HG02642 (cell line): Measurements from ENCODE around the gene EXOC1.
A peak's percentile ranks its signal among the peaks of the same experiment; 100 is the strongest.
"Not testable (repeated sequence)": the region's sequence is repeated elsewhere in the genome, so short reads cannot be mapped to it uniquely, and the experiment has no call there.

Source experiments
- ATAC-seq: cut with Tn5 transposase; IDR thresholded peaks from one replicate; pipeline ENCODE4 v1.9.1; 2021; ENCODE audit warnings: mild to moderate bottlenecking; ENCODE audit not compliant: unreplicated experiment, poor library complexity

EXOC1 gene, protein sequence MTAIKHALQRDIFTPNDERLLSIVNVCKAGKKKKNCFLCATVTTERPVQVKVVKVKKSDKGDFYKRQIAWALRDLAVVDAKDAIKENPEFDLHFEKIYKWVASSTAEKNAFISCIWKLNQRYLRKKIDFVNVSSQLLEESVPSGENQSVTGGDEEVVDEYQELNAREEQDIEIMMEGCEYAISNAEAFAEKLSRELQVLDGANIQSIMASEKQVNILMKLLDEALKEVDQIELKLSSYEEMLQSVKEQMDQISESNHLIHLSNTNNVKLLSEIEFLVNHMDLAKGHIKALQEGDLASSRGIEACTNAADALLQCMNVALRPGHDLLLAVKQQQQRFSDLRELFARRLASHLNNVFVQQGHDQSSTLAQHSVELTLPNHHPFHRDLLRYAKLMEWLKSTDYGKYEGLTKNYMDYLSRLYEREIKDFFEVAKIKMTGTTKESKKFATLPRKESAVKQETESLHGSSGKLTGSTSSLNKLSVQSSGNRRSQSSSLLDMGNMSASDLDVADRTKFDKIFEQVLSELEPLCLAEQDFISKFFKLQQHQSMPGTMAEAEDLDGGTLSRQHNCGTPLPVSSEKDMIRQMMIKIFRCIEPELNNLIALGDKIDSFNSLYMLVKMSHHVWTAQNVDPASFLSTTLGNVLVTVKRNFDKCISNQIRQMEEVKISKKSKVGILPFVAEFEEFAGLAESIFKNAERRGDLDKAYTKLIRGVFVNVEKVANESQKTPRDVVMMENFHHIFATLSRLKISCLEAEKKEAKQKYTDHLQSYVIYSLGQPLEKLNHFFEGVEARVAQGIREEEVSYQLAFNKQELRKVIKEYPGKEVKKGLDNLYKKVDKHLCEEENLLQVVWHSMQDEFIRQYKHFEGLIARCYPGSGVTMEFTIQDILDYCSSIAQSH

DNA sequence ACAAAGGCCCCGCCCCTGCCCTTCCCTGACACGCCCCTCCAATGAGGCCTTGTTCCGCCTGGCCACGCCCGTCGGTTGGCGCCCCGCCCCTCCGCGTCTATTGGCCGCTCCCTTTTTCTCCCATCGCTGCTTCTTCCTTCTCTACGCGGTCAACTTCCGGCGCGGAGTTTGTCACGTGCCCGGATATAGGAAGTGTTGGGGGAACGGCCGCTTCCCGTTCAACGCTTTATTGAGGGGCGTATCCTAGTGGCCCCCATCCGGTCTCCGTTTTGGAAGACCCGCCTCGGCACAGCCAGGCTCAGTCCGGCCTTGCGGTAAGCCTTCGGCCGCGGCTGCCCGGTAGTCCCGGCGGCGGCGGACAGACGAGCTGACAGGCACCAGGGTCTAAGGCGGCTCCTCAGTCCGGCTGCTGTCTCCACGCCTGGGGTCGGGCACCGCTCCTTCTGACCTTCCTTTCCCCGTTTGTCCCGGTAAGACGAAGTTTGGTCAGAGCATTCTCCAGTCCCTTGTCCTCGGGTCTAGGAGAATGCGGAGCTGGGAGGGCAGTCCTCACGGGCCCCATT is at the start of gene EXOC1:
EXOC1 (plus strand) TSS at position 165 of the 563 bp plus-strand sequence. CDS start 4,676 bp downstream, outside the sequence.
- ATAC-seq = peak; percentile 99

DNA sequence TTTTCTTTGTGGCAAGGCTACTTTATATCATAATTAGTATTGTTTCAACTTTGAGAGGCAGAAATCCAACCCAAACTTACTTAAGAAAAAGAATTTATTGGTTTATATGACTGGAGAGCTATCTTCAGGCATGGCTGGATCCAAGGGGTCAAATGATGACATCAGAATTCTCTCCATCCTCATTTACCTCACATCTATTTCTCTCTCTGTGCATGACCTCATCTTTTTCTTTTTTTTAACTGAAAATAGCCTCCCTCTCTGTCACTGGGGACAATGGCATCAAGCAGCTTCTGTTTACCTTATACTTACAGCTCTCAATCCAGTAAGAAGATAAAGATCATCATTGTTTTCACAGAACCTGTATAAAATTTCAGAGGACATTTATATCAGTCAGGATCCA is 45.9 kb upstream of the EXOC1 start:
- no peak for ATAC-seq

DNA sequence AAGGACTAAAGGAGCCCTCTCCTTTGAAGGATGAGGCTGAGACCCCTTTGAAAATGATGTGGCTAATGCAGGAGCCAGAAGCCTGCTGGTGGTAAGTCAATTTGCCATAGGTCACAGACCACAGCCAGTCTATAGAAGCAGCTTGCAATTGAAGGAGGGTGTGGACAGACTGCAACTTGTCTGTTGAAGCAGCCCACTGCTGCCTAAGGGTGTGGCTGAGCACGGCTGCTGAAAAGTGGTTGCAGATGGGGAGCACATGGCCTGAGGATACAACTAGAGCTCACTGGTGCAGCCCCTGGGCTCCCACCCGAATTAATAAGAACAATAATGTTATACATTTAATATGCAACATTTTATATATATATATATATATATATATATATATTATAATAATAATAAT is 45.3 kb upstream of the EXOC1 start:
- no peak for ATAC-seq

DNA sequence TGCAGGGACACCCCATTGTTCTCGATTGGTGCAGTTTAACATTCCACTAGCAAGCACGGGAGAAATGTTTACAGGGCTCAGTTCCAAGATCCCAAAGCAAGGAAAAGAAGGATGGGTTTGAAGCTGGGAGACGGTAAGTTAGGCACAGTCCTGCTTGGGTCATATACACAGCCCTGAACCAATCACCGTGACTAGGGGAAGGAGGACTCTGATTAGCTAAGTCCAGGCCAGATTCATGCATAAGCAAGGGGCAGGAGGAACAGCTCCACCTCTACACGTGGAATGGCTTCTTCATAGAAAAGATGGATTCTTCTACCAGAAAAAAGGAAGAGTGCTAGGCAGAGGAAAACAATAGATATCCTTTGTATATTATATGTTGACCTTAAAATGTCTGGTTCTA is 44.8 kb upstream of the EXOC1 start:
- no peak for ATAC-seq

DNA sequence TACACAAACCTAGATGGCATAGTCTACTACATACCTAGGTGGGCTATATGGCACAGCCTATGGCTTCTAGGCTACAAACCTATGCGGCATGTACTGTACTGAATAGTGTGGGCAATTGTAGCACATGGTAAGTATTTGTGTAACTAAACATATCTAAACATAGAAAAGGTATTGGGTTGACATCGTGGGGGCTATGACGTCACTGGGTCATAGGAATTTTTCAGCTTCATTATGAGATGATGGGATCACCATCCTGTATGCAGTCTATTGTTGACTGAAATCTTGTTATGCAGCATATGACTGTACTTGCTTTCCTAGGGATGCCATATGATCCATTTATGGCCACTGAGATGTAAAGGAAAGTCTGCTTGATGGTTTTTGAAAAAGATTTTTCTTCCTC is 35.8 kb upstream of the EXOC1 start:
- ATAC-seq = no peak

DNA sequence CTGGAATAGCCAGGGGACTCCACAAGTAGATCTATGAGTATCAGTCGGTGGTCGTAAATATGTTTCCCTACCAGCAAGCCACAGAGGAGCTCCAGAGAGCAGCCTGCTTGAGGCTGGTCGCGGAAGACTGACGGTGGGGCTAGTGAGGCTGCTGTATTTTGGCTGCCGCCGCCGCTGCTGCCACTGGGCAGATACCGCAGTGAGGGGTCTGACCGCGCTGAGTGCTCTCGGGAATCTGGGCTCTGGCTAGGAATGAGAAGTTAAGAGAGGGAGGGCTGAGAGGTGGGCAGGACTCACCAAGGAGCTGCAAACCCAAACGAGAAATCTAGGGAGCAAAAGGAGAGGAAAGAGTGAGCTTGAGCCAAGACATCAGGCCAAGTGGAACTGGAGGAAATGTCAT is 33.8 kb upstream of the EXOC1 start, which contains the start of gene EXOC1L:
EXOC1L (plus strand) TSS at position 157 of the 400 bp plus-strand sequence; CDS start at position 394, 237 bp downstream.
- ATAC-seq = no peak

DNA sequence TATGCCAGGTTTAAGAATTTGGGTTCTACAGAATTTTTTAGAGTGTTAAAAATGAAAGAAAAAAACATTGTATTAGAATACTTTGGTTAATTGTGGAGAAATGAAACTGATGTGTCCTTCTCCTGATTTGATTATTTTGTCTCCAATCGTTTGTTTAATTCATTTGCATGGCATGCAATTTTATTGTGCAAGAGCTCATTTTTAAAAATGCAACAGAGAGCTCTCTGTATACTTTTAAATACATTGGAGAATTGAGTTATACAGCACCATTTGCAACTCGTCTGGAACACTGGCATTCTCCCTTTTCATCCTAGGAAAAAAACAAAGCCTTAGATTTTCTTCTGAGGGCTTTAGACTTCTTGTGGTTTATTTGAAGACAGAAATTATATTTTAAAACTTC is 33.2 kb upstream of the EXOC1 start:
- no peak for ATAC-seq

DNA sequence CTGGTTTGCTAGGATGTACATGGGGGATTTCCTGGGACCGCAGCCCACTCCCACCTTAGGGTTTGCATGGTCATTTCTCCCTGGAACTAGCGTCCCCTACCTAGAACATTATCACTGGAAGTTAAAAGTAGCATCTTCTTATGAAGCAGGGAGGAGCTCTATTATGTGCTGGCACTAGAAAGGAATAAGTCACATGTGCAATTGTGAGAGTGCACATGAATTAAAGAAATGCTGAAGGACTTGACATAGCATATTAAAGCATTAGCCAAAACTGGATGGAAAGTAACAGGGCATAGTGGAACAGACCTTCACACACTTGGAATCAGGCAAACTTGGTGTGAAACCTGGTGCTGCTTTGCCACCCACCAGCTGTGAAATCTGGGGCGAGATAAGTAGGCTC is 31.1 kb upstream of the EXOC1 start:
- no peak for ATAC-seq

DNA sequence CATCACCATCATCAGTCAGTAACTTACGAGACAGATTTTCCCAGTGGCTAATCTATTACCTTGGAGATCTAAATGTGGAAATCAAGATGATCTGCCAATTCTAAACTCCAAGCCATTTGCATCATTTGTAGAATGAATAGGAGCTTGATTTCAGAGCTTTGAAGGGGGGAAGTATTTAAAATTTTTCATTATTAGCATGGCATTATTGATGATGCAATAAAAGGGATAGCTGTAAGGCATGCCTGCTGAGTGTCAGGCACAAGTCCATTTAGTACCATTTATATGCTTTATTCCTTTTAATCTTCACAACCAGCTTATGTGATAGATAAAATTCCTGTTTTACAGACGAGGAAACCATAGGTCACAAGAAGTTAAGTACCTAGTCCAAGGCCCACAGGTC is 28.6 kb upstream of the EXOC1 start:
- no peak for ATAC-seq

DNA sequence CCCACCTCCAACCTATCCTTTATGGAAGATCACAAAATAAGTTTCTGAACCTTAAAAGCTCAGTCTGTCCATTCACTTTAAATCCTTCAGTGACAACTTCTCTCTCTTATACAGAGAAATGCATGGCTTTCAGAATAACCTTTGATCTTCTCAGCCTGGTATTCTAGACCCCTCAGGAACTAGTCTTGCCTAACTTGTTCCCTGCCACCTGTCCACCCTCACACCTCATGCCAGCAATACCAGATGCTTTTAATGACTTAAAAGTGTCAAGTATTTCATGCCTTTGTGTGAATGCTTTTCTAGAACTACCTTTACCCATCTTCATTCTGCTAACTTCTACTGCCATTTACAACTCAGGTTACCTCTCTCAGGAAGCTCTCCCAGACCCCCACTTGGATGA is 26.5 kb upstream of the EXOC1 start:
- ATAC-seq = no peak

DNA sequence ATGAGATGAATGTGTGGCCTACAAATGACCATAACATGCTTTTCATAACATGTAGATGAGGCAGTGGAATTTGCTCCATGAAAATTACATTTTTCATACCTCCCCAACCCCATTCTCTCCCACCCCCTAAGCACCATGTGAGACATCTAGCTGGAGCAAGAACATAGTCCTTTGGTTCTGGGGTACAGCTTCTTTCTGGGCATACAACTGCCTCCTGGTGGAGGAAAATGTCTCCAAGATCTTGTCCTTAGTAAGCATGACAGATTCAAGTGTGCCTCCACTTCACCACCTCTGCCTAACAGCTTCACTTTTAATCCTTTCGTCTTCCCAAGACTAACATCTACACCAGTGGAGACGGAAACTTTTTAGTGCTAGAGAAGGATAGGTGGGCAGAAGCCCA is 25.9 kb upstream of the EXOC1 start:
- no peak for ATAC-seq

DNA sequence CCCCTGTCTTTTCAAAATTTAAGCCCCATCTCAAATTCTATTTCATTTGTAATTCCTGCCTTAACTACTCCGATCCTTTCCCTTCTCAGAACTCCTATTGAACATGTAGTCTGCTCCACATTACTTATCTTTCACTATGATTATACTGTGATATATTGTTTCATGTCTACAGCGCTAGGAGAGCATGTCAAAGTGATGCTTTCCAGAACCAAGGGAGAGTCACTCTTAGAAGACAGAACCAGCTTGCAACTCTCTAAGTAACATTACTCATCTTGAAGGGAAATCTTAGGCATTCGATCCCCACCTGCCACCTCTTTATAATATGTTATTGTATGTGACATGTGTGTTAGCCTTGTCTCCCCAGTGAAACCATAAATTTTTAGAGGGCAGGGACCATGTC is 23.4 kb upstream of the EXOC1 start:
- no peak for ATAC-seq

DNA sequence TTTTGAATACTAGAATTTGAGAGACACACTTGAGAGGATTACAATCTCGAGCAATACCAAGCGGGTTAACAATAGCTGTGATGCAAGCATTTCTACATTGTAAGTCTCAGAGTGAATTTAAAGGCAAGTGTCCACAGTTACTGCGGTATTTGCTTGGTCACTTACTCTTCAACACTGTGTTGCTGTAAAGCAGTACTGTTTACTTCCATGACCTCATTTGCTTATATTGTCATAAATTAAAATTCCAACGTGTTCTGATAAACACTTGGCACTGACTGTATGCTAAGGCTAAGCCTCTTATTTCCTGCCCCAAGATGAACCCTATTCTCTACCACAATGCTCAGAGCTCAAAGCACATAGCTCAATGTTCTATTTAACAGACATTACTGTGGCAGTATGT is 22.7 kb upstream of the EXOC1 start:
- ATAC-seq = no peak

DNA sequence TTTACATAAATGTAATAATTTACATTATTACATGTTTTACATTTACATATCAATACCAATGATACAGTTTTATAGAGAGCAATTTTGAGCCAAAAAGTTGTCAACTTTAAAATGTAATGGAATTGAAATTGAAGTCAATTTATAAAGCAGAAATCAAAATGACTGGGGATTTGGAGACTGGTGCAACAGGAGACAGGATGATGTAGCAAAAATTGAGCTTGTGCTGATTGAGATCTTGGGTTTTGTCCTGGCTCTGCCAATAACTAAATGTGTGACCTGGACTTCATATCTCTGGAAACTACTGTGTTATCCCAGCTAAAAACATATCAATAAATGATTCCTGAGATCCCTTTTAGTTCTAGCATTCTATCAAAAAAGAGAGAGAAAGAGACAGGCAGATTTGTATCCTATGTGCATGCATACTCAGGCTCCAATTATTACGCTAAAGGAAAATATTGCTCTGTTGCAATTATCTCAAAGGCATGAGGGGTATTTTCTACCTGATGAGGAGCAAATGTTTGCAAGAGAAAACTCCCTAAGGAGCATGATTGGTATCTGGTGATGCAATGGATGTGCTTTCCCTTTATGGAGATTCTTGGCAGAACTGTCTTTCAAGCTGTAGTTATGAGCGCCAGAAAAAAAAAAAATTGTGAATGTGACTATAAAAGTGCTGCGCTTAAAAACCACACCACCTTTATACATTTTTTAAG is 19.2 kb upstream of the EXOC1 start:
- ATAC-seq = no peak

DNA sequence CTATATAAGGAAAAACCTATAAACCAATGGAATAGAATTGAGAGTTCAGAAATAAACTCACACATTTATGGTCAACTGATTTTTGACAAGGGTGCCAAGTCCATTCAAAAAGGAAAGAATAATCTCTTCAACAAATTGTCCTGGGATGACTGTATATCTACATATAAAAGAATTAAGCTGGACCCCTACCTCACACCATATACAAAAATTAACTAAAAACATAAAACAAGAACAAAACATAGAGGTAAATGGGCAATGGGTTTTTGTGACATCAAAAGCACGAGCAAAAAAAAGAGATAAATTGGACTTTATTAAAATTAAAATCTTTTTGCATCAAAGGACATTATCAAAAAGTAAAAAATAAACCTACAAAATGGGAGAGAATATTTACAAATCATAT is 15.5 kb upstream of the EXOC1 start:
- no peak for ATAC-seq

DNA sequence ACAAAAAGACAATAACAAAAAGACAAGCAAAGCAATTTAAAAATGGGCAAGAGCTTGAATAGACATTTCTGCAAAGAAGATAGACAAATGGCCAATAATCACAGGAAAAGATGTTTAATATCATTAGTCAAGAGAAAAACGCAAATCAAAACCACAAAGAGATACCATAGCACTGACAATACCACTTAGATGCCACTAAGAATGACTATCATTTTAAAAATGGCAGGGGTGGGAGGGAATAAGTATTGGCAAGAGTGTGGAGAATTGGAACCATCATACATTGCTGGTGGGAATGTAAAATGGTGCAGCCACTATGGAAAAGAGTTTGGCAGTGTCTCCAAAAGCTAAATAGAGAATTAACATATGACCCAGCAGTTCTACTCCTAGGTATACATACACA is 15.1 kb upstream of the EXOC1 start:
- no peak for ATAC-seq

DNA sequence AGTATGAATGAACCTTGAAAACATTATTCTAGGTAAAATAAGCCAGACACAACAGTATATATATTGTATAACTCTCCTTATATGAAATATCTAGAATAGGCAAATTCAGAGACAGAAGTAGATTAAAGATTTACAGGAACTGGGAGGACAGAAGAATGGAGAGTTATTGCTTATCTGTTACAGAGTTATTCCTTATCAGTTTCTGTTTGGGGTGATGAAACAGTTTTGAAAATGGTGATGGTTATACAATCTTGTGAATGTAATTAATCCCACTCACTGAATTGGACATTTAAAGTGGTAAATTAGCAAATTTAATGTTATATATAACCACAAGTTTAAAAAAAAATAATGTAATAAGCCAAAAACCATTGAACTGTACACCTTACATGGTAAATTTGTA is 14.5 kb upstream of the EXOC1 start:
- no peak for ATAC-seq

DNA sequence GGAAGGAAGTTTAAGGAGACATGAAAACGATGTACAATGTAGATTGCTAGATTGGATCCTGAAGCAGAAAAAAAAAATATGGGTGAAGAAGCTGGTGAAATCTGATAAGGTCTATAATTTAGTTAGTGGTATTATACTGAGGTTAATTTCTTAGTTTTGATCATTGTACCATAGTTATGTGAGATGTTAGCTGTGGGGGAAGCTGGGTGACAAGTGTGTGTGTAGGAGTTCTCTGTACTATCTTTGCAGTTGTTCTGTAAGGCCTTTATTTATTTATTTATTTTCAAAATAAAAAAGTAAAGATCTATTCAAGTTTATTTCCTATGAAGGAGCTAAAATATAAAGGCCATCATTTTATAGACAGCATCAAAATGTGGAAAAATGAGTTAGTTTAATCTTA is 12.5 kb upstream of the EXOC1 start:
- ATAC-seq = no peak

DNA sequence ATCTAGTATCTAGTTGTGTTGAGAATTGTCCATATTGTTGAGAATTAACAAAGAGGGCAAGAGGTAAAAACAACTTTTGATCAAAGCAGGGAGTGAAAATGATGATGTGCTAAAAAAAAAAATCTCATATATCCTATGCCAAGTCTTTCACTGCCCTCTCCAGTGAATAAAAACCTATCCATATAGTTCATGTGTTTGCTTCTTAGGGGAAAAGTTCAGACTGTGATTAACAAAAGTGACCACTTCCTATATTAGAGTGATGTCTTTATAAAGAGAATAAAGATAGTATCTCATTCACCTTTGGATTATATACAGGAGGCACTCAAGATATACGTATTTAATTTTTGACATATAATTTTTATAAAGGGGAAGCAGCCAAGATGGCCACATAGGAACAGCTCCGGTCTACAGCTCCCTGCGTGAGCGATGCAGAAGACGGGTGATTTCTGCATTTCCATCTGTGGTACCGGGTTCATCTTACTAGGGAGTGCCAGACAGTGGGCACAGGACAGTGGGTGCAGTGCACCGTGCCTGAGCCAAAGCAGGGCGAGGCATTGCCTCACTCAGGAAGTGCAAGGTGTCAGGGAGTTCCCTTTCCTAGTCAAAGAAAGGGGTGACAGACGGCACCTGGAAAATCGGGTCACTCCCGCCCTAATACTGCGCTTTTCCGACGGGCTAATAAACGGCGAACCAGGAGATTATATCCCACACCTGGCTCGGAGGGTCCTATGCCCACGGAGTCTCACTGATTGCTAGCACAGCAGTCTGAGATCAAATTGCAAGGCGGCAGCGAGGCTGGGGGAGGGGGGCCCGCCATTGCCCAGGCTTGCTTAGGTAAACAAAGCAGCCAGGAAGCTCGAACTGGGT is 11.8 kb upstream of the EXOC1 start:
- ATAC-seq = not testable (repeated sequence)
